GM21515 (cell line): Measurements from ENCODE around the gene AJM1.
"Not testable (repeated sequence)": the region's sequence is repeated elsewhere in the genome, so short reads cannot be mapped to it uniquely, and the experiment has no call there.

Source experiments
- ATAC-seq: cut with Tn5 transposase; IDR thresholded peaks from one replicate; pipeline ENCODE4 v1.9.1; 2021; ENCODE audit not compliant: unreplicated experiment

Gene AJM1

DNA sequence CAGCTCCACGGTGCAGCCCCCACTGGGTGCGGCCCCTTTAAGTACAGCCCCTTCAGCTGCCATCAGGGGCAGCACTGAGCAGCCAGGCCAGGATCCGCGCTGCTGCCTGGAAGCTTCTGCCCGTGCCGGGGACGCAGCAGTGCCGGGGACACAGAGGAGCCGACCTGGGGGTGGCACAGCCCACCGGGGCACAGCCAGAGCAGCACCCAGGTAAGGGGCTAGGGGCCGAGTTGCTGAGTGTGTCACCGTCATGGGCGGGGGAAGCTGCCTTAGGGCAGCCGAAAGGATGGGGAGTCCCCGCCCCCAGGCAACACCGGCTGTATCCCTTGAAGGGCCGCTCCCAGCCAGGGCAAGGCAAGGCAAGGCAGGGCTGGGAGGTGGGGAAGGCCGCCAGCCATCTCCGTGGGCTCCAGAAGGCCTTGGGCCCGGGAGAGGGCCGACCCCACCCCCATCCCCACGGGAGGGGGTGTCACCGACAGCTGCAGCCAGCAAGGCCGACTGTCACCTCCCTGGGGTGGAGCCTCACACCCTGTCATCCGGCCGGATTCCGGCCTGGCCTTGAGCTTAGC, at the start of gene AJM1:
TSS of gene AJM1 (plus strand) at position 99 of the 569 bp plus-strand sequence. CDS start 1,937 bp downstream, outside the sequence.
- ATAC-seq, result peak; percentile 59

DNA sequence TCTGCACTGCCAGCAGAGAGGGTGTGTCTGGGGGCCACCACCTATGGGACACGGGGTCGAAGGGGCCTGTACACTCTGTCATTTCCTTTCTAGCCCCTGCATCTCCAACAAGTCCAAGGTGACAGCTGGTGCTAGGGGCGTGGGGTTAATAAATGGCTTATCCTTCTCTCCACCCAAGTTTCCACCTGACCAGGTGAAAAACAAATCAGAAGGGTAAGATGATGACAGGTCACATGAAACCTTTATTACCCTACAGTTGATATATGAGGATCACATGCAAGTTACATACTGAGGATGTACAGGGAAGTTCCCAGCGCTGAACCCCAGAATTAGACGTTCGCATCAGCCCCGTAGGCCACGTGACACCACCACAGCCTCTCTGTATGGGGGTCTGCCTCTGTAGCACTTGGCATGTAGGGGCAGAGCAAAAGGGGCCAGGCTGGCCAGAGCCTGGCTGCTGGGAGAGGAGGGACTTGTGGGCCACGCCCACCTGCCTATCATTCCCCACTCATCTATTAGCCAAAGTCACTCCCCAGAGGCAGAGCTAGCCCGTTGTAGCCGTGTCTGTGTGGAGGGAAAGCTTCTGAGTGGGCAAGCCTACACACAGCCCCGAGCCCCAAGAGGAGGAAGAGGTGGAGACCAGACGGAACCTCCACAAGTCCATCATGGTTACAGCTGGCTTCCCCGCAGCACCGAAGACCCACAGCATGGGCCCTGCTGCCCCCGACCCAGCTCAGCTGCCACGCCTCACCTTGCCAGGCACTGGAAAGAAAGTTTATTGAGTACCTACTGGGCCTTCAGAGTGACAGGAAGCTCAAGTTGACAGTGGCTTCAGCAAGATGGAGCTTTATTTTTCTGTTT, 49.0 kb upstream of the AJM1 start:
- ATAC-seq, result no peak

DNA sequence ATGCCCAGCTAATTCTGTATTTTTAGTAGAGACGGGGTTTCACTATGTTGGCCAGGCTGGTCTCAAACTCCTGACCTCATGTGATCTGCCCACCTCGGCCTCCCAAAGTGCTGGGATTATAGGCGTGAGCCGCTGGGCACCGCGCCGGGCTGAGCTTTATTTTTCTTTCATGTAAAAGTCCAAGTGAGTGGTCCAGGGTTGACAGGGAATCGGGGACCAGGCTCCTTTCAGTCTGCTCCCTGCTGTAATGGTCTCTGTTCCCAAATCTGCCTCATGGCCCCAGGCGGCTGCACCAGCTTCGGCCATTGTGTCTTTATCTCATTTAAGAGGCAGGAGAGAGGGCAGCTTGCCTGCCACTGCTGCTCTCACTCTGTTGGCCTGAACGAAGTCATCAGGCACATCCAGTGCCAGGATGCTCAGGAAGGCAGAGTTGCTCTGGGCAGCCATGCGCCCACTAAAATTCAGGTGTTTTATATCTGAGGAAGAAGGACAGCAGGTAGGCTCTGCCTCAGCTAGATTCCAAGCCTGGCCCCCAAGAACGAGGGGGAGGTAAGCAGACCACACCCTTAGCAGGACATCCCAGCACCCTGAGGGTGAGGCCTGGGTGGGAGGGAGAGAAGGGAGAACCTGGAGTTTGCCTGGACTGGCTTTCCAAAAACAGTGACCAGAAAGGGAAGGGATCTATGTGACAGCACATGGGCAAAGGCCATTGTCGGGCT, 47.8 kb upstream of the AJM1 start:
- ATAC-seq, result no peak

DNA sequence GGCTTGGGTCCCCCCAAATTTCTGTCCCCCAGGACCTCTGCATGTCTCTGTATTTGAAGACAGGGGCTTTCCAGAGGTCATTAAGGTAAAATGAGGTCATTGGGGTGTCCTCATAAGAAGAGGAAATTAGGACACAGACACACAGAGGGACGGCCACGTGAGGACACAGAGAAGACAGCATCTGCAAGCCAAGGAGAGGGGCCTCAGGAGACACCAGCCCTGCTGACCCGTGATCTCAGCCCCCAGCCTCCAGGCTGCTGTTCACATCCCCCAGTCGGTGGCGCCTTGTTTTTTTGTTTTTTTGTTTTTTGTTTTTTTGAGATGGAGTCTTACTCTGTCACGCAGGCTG, 47.3 kb upstream of the AJM1 start:
- ATAC-seq, result no peak

DNA sequence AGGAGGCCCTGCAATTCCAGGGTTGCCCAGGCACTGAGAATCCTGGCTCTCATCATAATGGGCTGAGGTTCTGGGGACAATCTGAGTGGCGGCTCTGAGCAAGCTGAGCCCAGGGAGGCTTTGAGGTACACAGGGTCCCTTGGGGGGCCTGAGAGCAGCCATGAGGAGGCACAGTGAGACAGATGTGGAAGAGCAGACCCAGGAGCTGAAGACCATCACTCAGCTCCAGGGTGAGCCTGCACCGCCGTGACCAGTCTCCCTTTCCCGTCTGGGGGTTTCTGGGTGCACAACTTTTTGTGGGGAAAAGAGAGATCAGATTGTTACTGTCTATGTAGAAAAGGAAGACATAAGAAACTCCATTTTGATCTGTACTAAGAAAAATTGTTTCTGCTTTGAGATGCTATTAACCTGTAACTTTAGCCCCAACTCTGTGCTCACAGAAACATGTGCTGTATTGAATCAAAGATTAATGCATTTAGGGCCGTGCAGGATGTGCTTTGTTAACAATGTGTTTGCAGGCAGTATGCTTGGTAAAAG, 46.0 kb upstream of the AJM1 start, which contains the start of gene CCDC183:
TSS of gene CCDC183 (plus strand) at position 101 of the 537 bp plus-strand sequence. CDS start at position 161, 60 bp downstream.
- no peak for ATAC-seq

DNA sequence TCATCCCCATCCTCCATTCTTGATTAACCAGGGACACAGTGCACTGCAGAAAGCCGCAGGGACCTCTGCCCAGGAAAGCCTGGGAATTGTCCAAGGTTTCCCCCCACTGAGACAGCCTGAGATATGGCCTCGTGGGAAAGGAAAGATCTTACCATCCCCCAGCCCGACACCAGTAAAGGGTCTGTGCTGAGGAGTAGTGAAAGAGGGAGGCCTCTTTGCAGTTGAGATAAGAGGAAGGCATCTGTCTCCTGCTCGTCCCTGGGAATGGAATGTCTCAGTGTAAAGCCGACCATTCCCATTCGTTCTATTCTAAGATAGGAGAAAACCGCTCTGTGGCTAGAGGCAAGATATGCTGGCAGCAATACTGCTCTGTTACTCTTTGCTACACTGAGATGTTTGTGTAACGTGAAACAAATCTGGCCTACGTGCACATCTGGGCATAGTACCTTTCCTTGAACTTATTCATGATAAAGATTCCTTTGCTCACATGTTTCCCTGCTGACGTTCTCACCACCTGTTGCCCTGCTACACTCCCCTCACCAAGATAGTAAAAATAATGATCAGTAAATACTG, 45.4 kb upstream of the AJM1 start:
- ATAC-seq, result not testable (repeated sequence)

DNA sequence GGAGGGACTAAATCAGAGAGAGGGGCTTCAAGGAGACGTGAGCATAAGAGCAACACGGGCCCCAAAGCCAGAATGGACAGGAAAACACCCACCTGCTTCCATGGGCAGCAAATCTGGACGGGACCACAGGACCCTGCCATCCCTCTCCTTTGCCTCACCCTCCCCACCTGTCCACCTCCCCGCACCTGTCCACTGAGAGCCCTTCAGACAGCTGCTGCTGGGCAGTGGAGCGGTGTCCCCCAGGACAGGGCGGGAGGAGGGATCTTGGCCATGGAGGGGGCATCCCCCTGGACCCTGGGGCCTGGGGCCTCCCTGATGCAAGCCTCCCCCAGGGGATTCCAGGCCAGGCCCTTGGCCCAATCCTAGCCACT, 43.6 kb upstream of the AJM1 start:
- ATAC-seq, result no peak

DNA sequence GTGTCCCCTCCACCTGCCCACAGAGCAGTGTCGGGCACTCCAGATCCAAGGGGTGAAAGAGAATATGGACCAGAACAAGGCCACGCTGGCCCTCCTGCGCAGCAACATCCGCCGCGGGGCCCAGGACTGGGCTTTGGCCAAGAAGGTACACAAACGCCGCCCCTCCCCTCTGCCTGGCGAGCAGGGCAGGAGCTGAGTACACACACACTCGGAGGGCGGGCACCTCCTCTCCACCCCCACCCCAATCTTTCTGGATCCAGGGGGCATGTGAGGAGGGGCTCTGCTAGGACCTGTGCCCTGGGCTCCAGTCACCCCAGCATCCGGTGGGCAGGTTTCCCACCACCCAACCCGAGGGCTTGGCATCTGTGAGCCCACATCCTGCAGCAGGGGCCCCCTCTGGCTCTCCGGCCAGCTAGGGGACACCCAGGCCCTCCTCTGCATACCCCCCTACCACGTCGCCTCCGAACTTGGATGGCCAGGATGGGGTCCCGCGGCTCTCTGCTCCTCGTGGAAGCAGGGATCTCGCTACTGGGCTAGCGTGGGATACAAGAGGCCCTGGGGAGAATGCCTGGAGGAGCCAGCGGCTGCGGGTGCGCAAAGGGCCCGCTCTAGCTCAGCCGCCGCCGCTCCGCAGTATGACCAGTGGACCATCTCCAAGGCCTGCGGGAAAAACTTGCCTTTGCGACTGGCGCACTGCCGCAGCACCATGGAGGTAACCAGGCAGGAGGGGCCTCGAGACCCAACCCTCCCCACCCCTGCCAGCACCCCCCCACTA, 43.0 kb upstream of the AJM1 start:
- no peak for ATAC-seq

DNA sequence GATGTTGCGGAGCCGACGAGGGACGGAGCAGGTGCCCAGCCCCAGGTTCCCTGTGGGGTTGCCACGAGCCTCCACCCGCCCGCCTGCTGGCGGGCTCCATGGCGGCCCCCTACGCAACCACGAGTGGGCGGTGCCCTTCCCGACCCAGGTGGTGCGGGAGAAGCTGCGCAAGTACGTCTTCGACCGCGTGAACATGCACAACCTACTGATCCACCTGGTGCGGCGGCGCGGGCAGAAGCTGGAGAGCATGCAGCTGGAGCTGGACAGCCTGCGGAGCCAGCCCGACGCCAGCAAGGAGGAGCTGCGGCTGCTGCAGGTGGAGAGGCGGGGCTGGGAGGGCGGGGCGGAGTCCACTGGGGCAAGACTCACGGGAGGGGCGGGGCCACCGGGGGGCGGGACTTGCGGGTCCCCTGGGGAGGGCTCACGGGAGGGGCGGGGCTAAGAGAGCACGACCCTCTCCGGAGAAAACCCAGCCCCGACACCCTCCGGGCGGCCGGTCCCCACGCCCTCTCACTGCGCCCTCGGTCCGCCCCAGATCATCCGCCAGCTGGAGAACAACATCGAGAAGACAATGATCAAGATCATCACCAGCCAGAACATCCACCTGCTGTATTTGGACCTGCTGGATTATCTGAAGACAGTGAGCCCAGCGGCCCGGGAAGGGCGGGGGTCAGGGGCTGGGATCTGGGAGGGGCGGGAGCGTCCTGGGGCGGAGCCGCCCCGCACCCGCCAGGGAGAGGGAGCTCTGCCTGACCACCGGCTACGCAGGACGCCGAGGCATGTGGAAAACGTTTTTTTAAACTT, 42.2 kb upstream of the AJM1 start:
- ATAC-seq, result no peak

DNA sequence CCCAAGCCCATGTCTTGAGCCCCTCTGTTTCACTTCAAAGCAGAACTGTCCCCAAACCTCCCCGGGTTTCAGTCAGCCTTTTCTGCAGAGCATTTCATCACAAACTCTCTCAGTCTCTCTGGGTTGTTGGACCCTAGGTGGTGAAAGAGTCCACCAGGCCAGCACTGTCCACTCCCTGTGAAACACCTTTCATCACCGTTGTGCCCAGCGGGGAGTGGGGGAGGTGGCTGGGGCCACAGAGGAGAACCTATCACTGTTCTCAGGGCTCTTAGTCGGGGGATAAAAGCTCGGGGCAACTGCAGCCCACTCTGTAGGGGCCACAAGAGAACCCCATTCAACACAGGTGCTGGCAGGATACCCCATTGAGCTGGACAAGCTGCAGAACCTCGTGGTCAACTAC, 40.0 kb upstream of the AJM1 start:
- ATAC-seq, result no peak

DNA sequence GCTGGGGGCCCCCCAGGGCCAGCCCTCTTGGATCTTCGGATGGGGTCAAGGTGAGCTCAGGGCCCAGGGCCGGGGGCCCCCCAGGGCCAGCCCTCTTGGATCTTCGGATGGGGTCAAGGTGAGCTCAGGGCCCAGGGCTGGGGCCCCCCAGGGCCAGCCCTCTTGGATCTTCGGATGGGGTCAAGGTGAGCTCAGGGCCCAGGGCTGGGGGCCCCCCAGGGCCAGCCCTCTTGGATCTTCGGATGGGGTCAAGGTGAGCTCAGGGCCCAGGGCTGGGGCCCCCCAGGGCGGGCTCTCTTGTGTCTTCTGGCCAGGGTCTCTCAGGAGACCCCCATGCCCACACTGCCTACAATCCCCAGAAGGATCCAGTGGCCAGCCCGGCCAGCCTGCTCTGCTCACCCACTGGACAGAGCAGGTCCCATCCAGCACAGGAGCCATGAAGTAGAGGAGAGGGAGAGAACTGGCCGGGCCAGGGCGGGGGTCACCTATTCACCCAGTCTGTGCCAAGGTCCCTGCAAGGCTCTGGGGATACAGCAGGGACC, 39.2 kb upstream of the AJM1 start:
- ATAC-seq, result not testable (repeated sequence)

DNA sequence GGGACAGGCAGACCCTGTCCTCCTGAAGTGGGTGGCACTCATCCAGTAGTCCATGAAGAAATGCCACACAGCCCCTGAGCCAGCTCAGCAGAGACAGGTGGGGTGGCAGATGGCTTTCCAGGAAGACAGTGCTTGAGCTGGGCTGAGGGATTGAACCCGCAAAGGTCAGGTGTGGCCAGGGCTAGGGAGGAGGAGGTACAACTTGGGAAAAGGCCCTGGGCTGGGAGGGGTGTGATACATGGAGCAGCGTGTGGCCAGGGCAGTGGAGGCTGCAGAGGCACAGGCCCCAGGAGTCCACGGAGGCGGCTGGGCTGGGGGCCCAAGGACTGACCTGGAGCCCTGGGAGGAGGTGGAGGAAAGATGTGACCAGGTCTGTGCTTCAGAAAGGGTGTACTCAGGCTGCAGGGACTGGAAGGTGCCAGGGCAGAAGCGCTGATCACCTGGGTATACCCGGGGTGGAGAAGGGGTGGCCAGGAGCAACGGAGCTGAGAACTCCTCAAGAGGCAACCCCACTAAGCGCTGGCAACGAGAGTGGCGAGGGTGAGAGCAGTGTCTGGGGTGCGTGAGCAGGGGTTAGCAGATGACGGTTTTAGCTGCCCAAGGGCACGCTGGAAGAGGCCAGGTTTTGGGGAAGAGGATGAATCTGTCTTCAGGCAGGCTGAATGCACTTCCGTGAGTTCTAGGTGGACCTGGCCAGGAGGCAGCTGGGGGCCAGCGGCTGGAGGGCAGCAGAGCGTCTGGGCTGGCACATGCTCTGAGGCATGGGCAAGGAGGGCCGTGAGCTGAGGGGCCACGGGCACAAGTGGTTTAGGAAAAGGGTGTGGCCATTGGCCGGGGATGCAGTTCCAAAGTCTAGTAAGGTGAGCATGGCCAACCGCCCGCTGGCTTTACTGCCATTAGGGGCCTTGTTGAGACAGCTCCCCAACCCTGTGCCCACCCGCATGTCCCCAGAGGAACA, 38.4 kb upstream of the AJM1 start:
- no peak for ATAC-seq

DNA sequence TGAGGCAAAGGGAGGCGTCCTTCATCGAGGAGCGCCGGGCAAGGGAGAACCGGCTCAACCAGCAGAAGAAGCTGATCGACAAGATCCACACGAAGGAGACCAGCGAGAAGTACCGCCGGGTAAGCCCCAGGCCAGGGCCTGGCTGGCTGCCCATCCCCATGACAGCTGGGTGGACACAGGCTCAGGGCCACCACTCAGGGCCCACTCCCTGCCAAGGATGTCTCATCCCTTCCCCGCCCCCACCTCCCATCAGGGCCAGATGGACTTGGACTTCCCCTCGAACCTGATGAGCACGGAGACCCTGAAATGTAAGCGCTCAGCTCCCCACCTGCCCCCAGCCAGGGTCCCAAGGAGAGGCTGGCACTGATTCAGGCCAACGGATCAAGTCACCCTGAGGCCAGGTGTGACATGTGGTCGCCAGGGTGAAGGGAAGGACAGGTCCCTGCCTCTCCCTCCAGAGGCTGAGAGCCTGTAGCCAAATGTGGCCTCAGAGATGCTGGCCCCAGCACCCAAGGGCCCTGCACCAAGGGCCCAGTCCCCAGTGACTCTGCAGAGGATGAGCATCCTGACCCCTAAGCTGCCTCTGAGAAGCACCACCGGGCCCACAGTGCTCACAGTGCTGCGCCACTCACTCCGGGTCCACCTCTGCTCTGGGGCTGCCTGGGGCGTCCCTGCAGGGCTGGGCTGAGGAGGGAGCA, 37.6 kb upstream of the AJM1 start:
- no peak for ATAC-seq

DNA sequence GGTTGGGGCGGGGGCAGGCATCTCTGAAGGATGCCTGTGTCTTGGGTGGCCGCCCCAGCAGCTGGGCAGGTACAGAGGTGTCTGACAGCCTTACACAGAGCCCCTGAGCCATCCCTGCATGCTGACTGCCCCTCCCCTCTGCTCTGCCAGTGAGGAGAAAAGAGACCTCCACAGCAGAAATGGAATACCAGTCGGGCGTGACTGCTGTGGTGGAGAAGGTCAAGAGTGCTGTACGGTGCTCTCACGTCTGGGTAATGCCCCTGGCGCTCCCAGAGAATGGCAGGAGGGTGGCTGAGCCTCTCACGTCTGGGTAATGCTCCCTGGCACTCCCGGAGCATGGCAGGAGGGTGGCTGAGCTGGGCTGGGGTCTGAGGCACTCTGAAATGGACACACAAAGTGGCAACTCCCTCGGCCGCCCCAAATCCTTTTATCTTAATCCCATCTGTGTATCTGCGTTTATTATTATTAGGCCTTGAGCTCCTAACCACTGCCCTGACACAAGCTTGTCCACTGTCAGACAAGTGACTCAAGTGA, 37.0 kb upstream of the AJM1 start:
- no peak for ATAC-seq

DNA sequence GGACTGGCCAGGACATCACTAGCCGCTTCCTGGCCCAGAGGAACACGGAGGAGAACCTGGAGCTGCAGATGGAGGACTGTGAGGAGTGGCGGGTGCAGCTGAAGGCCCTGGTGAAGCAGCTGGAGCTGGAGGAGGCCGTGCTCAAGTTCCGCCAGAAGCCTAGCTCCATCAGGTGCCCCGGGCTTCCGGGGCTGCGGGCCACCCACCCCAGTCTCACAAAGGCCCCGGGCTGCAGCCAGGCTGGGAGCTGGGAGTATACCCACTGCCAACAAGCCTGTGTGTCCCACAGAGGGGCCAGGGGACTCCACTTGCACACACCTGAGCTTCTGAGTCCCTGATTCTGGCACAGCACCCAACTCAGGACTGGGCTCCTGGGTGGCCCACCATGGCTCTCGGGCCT, 36.2 kb upstream of the AJM1 start:
- no peak for ATAC-seq

DNA sequence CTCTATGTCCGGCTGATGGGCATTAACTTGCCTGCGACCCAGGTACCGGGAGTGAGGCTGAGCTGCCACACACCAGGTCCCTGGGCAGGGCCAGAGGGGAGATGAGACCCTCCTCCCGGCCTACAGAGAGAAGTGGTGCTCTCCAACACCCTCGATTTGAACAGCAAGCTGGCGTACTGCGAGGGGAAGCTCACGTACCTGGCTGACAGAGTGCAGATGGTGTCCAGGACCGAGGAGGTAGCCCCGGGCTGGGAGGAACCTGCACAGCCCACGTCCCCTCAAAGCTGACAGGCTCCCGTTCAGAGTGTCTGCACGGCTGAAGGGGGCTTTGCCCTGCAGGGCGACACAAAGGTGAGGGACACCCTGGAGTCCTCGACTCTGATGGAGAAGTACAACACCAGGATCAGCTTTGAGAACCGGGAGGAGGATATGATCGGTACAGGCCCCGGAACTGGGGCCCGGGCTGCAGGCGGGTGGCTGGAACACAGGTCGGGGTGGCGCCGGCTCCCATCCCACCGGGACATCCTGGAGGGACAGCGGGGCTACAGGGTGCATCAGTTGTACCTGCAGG, 35.6 kb upstream of the AJM1 start:
- no peak for ATAC-seq
